Gastrocnemius medialis (tissue), 4 donors: ENCODE measurements around the gene CHID1.

Source experiments
- POLR2A ChIP-seq, 2 donors: fragments of 450-650 bp; IDR thresholded peaks; one replicate each; pipeline ENCODE4 v1.6.1; 2017; ENCODE audit warnings: antibody characterized with exemption in 2 of 2, mild to moderate bottlenecking in 2 of 2, moderate library complexity in 2 of 2
- TF ChIP-seq, protein P1 (sequence below), 5 experiments: fragments of 450-650 bp in 3 of 5; fragments of 200-600 bp in 2 of 5; sonication (generic) in 2 of 5; IDR thresholded peaks in 4 of 5; conservative IDR thresholded peaks in 1 of 5; 1 replicate in 4 of 5; 2 replicates in 1 of 5; pipeline ENCODE4 v1.5.1; 2016 to 2019; ENCODE audit warnings: antibody characterized with exemption in 5 of 5, mild to moderate bottlenecking in 3 of 5, moderate library complexity in 3 of 5

DNA sequence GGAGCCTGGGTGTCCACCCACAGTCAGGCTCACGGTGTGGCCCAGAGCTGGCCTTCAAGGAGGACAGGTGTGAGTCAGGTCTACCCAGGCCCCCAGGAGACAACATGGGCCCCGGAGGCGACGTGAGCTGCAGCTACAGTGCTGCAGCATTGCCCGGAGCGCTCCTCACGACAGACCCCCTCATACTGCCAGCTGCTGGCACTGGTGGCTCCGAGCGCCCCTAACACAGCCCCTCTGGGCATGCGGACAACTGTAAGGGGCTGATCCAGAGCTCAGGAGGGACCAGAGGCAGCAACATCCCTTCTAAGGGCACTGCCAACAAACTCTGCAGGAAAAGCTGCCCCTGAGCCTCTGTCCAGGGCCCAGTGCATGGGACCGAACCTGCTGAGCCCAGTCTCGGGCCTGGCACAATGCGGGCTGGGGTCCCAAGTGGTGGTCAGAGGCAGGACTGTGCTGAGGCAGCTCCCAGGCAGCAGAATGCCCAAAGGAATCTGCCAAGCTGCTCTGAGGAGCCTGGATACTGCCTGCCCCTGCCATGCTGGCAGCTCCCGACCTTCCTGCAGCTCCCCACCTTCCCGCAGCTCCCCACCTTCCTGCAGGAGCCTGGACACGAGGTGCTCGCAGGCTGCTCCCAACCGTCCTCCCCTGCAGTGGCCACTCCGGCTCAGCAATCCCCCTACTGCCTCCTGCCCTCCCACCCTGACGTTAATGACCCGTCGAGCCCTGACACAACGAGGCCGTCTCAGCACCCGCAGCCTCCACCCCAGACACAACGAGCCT, 15.1 kb downstream of the CHID1 start:
- no peak for TF ChIP-seq POLR2A (IDR thresholded peaks at IDR 0.05)
- TF ChIP-seq, protein P1, sequence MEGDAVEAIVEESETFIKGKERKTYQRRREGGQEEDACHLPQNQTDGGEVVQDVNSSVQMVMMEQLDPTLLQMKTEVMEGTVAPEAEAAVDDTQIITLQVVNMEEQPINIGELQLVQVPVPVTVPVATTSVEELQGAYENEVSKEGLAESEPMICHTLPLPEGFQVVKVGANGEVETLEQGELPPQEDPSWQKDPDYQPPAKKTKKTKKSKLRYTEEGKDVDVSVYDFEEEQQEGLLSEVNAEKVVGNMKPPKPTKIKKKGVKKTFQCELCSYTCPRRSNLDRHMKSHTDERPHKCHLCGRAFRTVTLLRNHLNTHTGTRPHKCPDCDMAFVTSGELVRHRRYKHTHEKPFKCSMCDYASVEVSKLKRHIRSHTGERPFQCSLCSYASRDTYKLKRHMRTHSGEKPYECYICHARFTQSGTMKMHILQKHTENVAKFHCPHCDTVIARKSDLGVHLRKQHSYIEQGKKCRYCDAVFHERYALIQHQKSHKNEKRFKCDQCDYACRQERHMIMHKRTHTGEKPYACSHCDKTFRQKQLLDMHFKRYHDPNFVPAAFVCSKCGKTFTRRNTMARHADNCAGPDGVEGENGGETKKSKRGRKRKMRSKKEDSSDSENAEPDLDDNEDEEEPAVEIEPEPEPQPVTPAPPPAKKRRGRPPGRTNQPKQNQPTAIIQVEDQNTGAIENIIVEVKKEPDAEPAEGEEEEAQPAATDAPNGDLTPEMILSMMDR (IDR thresholded peaks at IDR 0.05 in 4 of 5, conservative IDR thresholded peaks at IDR 0.05 in 1 of 5) = no peak
